Fibroblast of lung (primary cell): ENCODE data around the gene DDX23.

Source experiments
- EZH2 ChIP-seq: IDR thresholded peaks from 2 replicates; pipeline ENCODE4 v1.5.1; 2012; ENCODE audit warnings: low read length, control low read depth, mild to moderate bottlenecking; ENCODE audit errors: missing control alignments
- TF ChIP-seq, protein P1 (sequence below), 2 donors: IDR thresholded peaks in 1 of 2; conservative IDR thresholded peaks in 1 of 2; 1 replicate in 1 of 2; 2 replicates in 1 of 2; pipeline ENCODE4 v1.5.1; 2011 to 2012; ENCODE audit warnings: low read length in 2 of 2, control low read depth in 1 of 2, inconsistent platforms in 1 of 2, low read depth in 1 of 2, mild to moderate bottlenecking in 1 of 2

- TF ChIP-seq, protein P1, sequence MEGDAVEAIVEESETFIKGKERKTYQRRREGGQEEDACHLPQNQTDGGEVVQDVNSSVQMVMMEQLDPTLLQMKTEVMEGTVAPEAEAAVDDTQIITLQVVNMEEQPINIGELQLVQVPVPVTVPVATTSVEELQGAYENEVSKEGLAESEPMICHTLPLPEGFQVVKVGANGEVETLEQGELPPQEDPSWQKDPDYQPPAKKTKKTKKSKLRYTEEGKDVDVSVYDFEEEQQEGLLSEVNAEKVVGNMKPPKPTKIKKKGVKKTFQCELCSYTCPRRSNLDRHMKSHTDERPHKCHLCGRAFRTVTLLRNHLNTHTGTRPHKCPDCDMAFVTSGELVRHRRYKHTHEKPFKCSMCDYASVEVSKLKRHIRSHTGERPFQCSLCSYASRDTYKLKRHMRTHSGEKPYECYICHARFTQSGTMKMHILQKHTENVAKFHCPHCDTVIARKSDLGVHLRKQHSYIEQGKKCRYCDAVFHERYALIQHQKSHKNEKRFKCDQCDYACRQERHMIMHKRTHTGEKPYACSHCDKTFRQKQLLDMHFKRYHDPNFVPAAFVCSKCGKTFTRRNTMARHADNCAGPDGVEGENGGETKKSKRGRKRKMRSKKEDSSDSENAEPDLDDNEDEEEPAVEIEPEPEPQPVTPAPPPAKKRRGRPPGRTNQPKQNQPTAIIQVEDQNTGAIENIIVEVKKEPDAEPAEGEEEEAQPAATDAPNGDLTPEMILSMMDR (conservative IDR thresholded peaks at IDR 0.05 in 1 of 2, IDR thresholded peaks at IDR 0.05 in 1 of 2; ENCODE audit: low read depth in 1 of 2, low read length in 2 of 2), result no peak
- no peak for TF ChIP-seq EZH2
These were observed 35.7 kb downstream of the DDX23 start for GRCh38 chr12:48816143-48816854.
